HEK293T (cell line): Measurements from ENCODE around the gene MRM2.

Experiments used
- ARNT ChIP-seq: fragments of 450-650 bp; IDR thresholded peaks from 2 replicates; pipeline ENCODE4 v1.6.1; 2017; ENCODE audit warnings: mild to moderate bottlenecking
- BHLHE40 ChIP-seq: fragments of 450-650 bp; IDR thresholded peaks from 2 replicates; pipeline ENCODE4 v1.6.1; 2016; ENCODE audit warnings: mild to moderate bottlenecking, moderate library complexity, borderline replicate concordance
- ELF4 ChIP-seq: fragments of 450-650 bp; IDR thresholded peaks from 2 replicates; pipeline ENCODE4 v1.6.1; 2017; ENCODE audit warnings: antibody characterized with exemption
- FOXK2 ChIP-seq: fragments of 450-650 bp; IDR thresholded peaks from 2 replicates; pipeline ENCODE4 v1.6.1; 2016; ENCODE audit warnings: mild to moderate bottlenecking
- FOXM1 ChIP-seq: fragments of 450-650 bp; IDR thresholded peaks from 2 replicates; pipeline ENCODE4 v1.6.1; 2017; ENCODE audit warnings: mild to moderate bottlenecking, borderline replicate concordance
- L3MBTL2 ChIP-seq: fragments of 450-650 bp; conservative IDR thresholded peaks from 2 replicates; pipeline ENCODE4 v1.6.1; 2016; ENCODE audit warnings: mild to moderate bottlenecking
- LEF1 ChIP-seq: fragments of 450-650 bp; IDR thresholded peaks from 2 replicates; pipeline ENCODE4 v1.6.1; 2017; ENCODE audit warnings: mild to moderate bottlenecking, borderline replicate concordance
- NFRKB ChIP-seq: fragments of 450-650 bp; IDR thresholded peaks from 2 replicates; pipeline ENCODE4 v1.6.1; 2016; ENCODE audit warnings: mild to moderate bottlenecking, moderate library complexity
- SP1 ChIP-seq: fragments of 450-650 bp; IDR thresholded peaks from 2 replicates; pipeline ENCODE4 v1.6.1; 2017
- SUZ12 ChIP-seq: fragments of 450-650 bp; IDR thresholded peaks from 2 replicates; pipeline ENCODE4 v1.6.1; 2016; ENCODE audit warnings: mild to moderate bottlenecking
- TARDBP ChIP-seq: fragments of 450-650 bp; IDR thresholded peaks from 2 replicates; pipeline ENCODE4 v1.6.1; 2016
- ZNF384 ChIP-seq: fragments of 450-650 bp; IDR thresholded peaks from 2 replicates; pipeline ENCODE4 v1.6.1; 2016

DNA sequence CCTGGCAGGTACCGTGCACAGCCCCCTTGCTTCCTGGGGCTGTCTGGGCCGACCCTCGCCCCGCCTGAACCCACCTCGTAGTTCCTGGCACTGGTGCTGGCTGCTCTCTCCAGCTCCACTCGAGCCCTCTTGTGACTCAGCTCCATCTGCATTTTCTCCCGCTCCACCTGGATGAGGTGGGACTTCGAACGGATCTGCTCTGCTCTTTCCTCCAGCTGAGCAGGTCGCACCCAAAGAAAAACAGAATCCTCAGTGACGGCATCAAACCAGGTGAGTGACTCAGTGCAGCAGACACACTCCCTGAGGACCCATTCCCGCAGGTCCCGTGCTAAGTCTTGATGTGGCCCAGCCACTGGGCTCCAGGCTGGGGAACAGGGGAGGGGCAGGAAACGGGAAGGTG is 16.7 kb downstream of the MRM2 start:
- TF ChIP-seq SUZ12: no peak
- no peak for TF ChIP-seq NFRKB
- no peak for TF ChIP-seq SP1
- TF ChIP-seq FOXM1: no peak
- TF ChIP-seq ARNT: no peak
- TF ChIP-seq ZNF384: no peak
- no peak for TF ChIP-seq ELF4
- TF ChIP-seq L3MBTL2: no peak
- no peak for TF ChIP-seq TARDBP
- TF ChIP-seq BHLHE40: no peak
- TF ChIP-seq FOXK2: no peak
- TF ChIP-seq LEF1: no peak
